ENCODE measurements around the gene ANKRD13C.
"Not testable (repeated sequence)": the region's sequence is repeated elsewhere in the genome, so short reads cannot be mapped to it uniquely, and the experiment has no call there.

ANKRD13C gene

GRCh38 chr1:70384542-70384941 lies 30.0 kb upstream of the ANKRD13C start:
- H3K9me3 ChIP-seq (ENCODE audit: control insufficient read depth, low read length) = no peaks in the 10 kb centered on the region
- no peak overlapping the region for H3K4me3 ChIP-seq (ENCODE audit: insufficient read depth, low read depth, low read length)
- WGBS, 2 experiments = 89 to 100% methylated on average over 1 of the region's 2 CpGs
- H3K27ac ChIP-seq (ENCODE audit: insufficient read depth, low read depth, low read length, poor library complexity, severe bottlenecking) = no peak overlapping the region
- H3K36me3 ChIP-seq (ENCODE audit: control insufficient read depth, insufficient read depth, low read length) = no peaks in the 10 kb centered on the region
- no peaks in the 10 kb centered on the region for H3K27me3 ChIP-seq (ENCODE audit: control insufficient read depth, insufficient read depth, low read length, poor library complexity, severe bottlenecking)
- no peaks in the 10 kb centered on the region for H3K4me1 ChIP-seq (ENCODE audit: control insufficient read depth, insufficient read depth, low read length)

DNA sequence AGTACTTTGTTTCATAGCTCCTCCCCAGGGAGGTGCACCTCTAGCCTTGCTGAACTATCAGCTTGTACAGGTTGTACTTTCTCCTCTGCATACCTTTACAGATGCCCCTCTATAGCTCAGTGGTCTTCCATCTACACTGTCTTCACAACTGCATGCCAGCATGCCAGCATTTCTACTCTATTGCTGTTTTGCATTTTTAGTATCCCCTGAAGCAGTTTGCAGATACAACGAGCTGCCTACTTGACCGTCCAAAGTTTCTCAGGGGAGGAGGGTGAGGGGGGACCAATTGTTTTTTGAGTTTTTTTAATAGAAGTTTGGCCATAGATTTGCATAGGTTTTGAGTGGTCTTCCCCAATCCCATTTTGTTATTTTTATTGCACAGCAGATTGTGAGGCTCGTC lies 29.0 kb upstream of the ANKRD13C start:
- Histone ChIP-seq H3K27ac (ENCODE audit: insufficient read depth, low read depth, low read length, poor library complexity, severe bottlenecking) (no peak overlapping the region), H3K4me3 (ENCODE audit: insufficient read depth, low read depth, low read length) (no peak overlapping the region), H3K9me3 (ENCODE audit: control insufficient read depth, low read length) (no peaks in the 10 kb centered on the region), H3K36me3 (ENCODE audit: control insufficient read depth, insufficient read depth, low read length) (no peaks in the 10 kb centered on the region), H3K4me1 (ENCODE audit: control insufficient read depth, insufficient read depth, low read length) (no peaks in the 10 kb centered on the region), H3K27me3 (ENCODE audit: control insufficient read depth, insufficient read depth, low read length, poor library complexity, severe bottlenecking) (no peaks in the 10 kb centered on the region)
- WGBS, 2 experiments = 93 to 98% methylated on average over 3 of the region's 3 CpGs

DNA sequence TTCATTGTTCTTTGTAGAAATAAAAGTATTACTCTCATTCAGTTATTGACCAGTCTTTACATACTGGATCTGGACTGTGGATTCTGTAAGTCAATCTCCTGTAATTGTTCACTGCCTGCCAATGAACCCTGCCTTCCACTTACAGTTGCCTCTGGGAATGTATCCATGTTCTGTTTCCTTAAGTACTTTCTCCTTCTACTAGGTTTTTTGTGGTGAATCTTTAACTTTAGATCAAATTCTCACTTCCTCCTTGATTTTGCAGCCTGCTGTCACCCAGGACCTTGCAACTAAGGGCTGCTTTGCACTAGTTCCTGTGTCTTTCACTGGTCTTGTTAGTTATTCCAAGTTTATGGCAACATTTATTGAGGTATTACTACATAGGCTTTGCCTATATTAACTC lies 28.2 kb upstream of the ANKRD13C start:
- Histone ChIP-seq H3K27me3 (ENCODE audit: control insufficient read depth, insufficient read depth, low read length, poor library complexity, severe bottlenecking) (no peaks in the 10 kb centered on the region), H3K36me3 (ENCODE audit: control insufficient read depth, insufficient read depth, low read length) (no peaks in the 10 kb centered on the region), H3K27ac (ENCODE audit: insufficient read depth, low read depth, low read length, poor library complexity, severe bottlenecking) (no peak overlapping the region), H3K9me3 (ENCODE audit: control insufficient read depth, low read length) (no peaks in the 10 kb centered on the region), H3K4me1 (ENCODE audit: control insufficient read depth, insufficient read depth, low read length) (no peaks in the 10 kb centered on the region), H3K4me3 (ENCODE audit: insufficient read depth, low read depth, low read length) (no peak overlapping the region)

GRCh38 chr1:70376196-70376595 lies 21.7 kb upstream of the ANKRD13C start:
- H3K27me3 ChIP-seq (ENCODE audit: control insufficient read depth, insufficient read depth, low read length, poor library complexity, severe bottlenecking) = no peaks in the 10 kb centered on the region
- no peak overlapping the region for H3K4me3 ChIP-seq (ENCODE audit: insufficient read depth, low read depth, low read length)
- no peak overlapping the region for H3K27ac ChIP-seq (ENCODE audit: insufficient read depth, low read depth, low read length, poor library complexity, severe bottlenecking)
- no peaks in the 10 kb centered on the region for H3K9me3 ChIP-seq (ENCODE audit: control insufficient read depth, low read length)
- no peaks in the 10 kb centered on the region for H3K36me3 ChIP-seq (ENCODE audit: control insufficient read depth, insufficient read depth, low read length)
- 92% methylated on average over 6 of the region's 6 CpGs for WGBS, 2 experiments
- H3K4me1 ChIP-seq (ENCODE audit: control insufficient read depth, insufficient read depth, low read length) = peaks cover 4% of the 10 kb centered on the region

GRCh38 chr1:70373580-70373979 lies 19.1 kb upstream of the ANKRD13C start:
- H3K9me3 ChIP-seq (ENCODE audit: control insufficient read depth, low read length); H3K4me3 ChIP-seq (ENCODE audit: insufficient read depth, low read depth, low read length); H3K27me3 ChIP-seq (ENCODE audit: control insufficient read depth, insufficient read depth, low read length, poor library complexity, severe bottlenecking); H3K27ac ChIP-seq (ENCODE audit: insufficient read depth, low read depth, low read length, poor library complexity, severe bottlenecking); H3K36me3 ChIP-seq (ENCODE audit: control insufficient read depth, insufficient read depth, low read length); H3K4me1 ChIP-seq (ENCODE audit: control insufficient read depth, insufficient read depth, low read length): not testable (repeated sequence)
- WGBS, 2 experiments = 58 to 64% methylated on average over 2 of the region's 2 CpGs

GRCh38 chr1:70372426-70372825 lies 17.9 kb upstream of the ANKRD13C start:
- Histone ChIP-seq H3K9me3 (ENCODE audit: control insufficient read depth, low read length) (no peaks in the 10 kb centered on the region), H3K27ac (ENCODE audit: insufficient read depth, low read depth, low read length, poor library complexity, severe bottlenecking) (no peak overlapping the region), H3K36me3 (ENCODE audit: control insufficient read depth, insufficient read depth, low read length) (no peaks in the 10 kb centered on the region), H3K4me1 (ENCODE audit: control insufficient read depth, insufficient read depth, low read length) (peaks cover 4% of the 10 kb centered on the region), H3K27me3 (ENCODE audit: control insufficient read depth, insufficient read depth, low read length, poor library complexity, severe bottlenecking) (no peaks in the 10 kb centered on the region), H3K4me3 (ENCODE audit: insufficient read depth, low read depth, low read length) (no peak overlapping the region)
- 94 to 97% methylated on average over 4 of the region's 4 CpGs for WGBS, 2 experiments

- not testable (repeated sequence) for H3K27ac ChIP-seq (ENCODE audit: insufficient read depth, low read depth, low read length, poor library complexity, severe bottlenecking); H3K36me3 ChIP-seq (ENCODE audit: control insufficient read depth, insufficient read depth, low read length); H3K4me1 ChIP-seq (ENCODE audit: control insufficient read depth, insufficient read depth, low read length); H3K4me3 ChIP-seq (ENCODE audit: insufficient read depth, low read depth, low read length); H3K27me3 ChIP-seq (ENCODE audit: control insufficient read depth, insufficient read depth, low read length, poor library complexity, severe bottlenecking); H3K9me3 ChIP-seq (ENCODE audit: control insufficient read depth, low read length)
- WGBS, 2 experiments = 81 to 89% methylated on average over 3 of the region's 3 CpGs
These were observed 17.1 kb upstream of the ANKRD13C start for GRCh38 chr1:70371586-70371985.

- H3K36me3 ChIP-seq (ENCODE audit: control insufficient read depth, insufficient read depth, low read length); H3K4me3 ChIP-seq (ENCODE audit: insufficient read depth, low read depth, low read length); H3K27ac ChIP-seq (ENCODE audit: insufficient read depth, low read depth, low read length, poor library complexity, severe bottlenecking); H3K27me3 ChIP-seq (ENCODE audit: control insufficient read depth, insufficient read depth, low read length, poor library complexity, severe bottlenecking); H3K4me1 ChIP-seq (ENCODE audit: control insufficient read depth, insufficient read depth, low read length); H3K9me3 ChIP-seq (ENCODE audit: control insufficient read depth, low read length): not testable (repeated sequence)
- WGBS, 2 experiments = 79 to 90% methylated on average over 5 of the region's 5 CpGs
These were observed 12.9 kb upstream of the ANKRD13C start for GRCh38 chr1:70367397-70367796.

DNA sequence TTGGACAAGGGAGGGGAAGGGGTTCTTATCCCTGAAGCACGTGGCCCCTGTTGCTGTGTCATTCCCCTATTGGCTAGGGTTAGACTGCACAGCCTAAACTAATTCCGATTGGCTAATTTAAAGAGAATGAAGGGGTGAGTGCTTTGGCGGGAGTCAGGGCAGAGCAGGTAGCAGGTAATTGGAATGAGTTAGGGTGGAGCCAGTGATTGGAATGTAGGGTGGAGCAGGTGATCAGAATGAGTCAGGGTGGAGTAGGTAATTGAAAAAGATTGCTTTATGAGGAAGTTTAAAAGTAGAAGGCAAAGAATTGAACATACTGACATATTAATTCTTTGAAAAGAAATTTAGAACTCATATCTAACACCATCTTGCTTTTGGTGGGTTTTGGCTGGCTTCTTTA lies 12.5 kb upstream of the ANKRD13C start:
- not testable (repeated sequence) for H3K4me3 ChIP-seq (ENCODE audit: insufficient read depth, low read depth, low read length); H3K9me3 ChIP-seq (ENCODE audit: control insufficient read depth, low read length); H3K36me3 ChIP-seq (ENCODE audit: control insufficient read depth, insufficient read depth, low read length); H3K4me1 ChIP-seq (ENCODE audit: control insufficient read depth, insufficient read depth, low read length); H3K27ac ChIP-seq (ENCODE audit: insufficient read depth, low read depth, low read length, poor library complexity, severe bottlenecking); H3K27me3 ChIP-seq (ENCODE audit: control insufficient read depth, insufficient read depth, low read length, poor library complexity, severe bottlenecking)
- 89 to 90% methylated on average over 3 of the region's 3 CpGs for WGBS, 2 experiments

- H3K27ac ChIP-seq (ENCODE audit: insufficient read depth, low read depth, low read length, poor library complexity, severe bottlenecking); H3K9me3 ChIP-seq (ENCODE audit: control insufficient read depth, low read length); H3K36me3 ChIP-seq (ENCODE audit: control insufficient read depth, insufficient read depth, low read length); H3K4me3 ChIP-seq (ENCODE audit: insufficient read depth, low read depth, low read length); H3K4me1 ChIP-seq (ENCODE audit: control insufficient read depth, insufficient read depth, low read length); H3K27me3 ChIP-seq (ENCODE audit: control insufficient read depth, insufficient read depth, low read length, poor library complexity, severe bottlenecking): not testable (repeated sequence)
- WGBS, 2 experiments = 94 to 98% methylated on average over 4 of the region's 4 CpGs
These were observed 12.0 kb upstream of the ANKRD13C start for GRCh38 chr1:70366425-70366952.

- Histone ChIP-seq H3K36me3 (ENCODE audit: control insufficient read depth, insufficient read depth, low read length) (no peaks in the 10 kb centered on the region), H3K4me3 (ENCODE audit: insufficient read depth, low read depth, low read length) (no peak overlapping the region), H3K9me3 (ENCODE audit: control insufficient read depth, low read length) (no peaks in the 10 kb centered on the region), H3K27ac (ENCODE audit: insufficient read depth, low read depth, low read length, poor library complexity, severe bottlenecking) (no peak overlapping the region), H3K27me3 (ENCODE audit: control insufficient read depth, insufficient read depth, low read length, poor library complexity, severe bottlenecking) (no peaks in the 10 kb centered on the region), H3K4me1 (ENCODE audit: control insufficient read depth, insufficient read depth, low read length) (no peaks in the 10 kb centered on the region)
- 88 to 96% methylated on average over 3 of the region's 3 CpGs for WGBS, 2 experiments
These were observed 9.9 kb upstream of the ANKRD13C start for GRCh38 chr1:70364439-70364838.

All from ectodermal cell (in vitro differentiated cells).